CD1c-positive myeloid dendritic cell (primary cell): ENCODE data around the gene RMND1.
"Not testable (repeated sequence)": the region's sequence is repeated elsewhere in the genome, so short reads cannot be mapped to it uniquely, and the experiment has no call there.

ENCODE experiments used
- DNase-seq: peaks from one replicate; pipeline ENCODE4 v3.0.0-alpha.2; 2016; ENCODE audit errors: extremely low spot score

The RMND1 gene

DNA sequence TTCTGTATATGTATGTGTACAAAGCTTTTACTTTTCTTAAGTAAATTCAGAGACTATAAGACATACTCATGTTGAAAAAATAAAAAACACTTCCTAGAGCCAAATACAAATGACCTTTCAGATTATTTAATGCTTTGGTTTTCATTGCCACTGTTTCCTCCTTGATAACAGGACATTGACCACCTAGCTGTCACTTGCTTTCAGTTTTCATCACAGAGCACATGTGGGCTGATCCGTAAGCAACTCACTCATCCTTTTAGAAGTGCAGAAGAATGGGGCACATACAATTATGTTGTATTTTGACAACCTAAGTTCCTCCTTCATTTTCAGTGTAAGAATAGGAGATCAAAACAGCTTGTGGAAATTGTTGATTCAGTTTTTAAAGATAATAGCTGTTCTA is 66.7 kb downstream of the RMND1 start:
- DNase-seq: no peak

DNA sequence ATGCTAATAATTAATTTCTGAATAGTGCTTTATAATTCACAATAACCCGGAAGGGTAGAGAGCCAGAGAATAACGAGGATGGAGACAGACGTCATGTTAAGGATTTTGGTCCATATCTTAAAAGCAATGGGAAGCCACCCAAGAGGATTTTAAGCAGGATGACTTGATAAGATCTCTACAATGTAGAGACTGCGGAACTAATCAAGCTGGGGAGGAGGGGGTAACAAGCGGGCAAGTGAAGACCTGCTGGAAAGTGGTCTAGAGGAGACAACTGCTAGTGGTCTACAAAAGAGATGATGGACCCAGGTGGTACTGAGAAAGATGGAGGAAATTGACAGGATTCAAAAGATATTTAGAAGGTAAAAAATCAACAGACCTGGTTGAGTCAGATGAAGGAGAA is 67.8 kb downstream of the RMND1 start:
- DNase-seq: no peak

DNA sequence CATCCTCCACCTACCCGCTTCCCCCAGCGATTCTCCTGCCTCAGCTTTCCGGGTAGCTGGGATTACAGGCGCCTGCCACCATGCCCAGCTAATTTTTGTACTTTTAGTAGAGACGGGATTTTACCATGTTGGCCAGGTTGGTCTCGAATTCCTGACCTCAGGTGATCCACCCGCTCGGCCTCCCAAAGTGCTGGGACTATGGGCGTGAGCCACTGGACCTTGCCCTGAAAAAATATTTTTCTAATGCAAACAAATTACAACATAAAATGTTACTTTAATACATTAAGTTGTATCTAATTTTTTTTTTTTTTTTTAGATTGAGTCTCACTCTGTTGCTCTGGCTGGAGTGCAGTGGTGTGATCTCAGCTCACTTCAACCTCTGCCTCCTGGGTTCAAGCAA is 69.3 kb downstream of the RMND1 start:
- DNase-seq: not testable (repeated sequence)

DNA sequence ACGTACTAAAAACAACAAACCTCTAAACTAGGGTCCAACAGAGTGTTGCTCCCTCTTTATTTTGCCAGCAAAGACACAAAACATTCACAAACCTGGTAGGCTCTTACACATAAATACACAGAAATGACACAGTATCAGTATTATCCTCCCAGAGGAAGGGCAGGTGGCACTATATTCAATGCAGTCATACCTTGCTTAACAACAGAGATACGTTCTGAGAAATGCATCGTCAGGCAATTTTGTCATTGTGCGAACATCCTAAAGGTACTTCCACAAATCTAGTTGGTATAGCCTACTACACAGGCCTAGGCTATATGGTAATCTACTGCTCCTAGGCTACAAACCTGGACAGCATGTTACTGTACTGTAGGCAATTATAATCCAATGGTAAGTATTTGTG is 70.2 kb downstream of the RMND1 start:
- no peak for DNase-seq

DNA sequence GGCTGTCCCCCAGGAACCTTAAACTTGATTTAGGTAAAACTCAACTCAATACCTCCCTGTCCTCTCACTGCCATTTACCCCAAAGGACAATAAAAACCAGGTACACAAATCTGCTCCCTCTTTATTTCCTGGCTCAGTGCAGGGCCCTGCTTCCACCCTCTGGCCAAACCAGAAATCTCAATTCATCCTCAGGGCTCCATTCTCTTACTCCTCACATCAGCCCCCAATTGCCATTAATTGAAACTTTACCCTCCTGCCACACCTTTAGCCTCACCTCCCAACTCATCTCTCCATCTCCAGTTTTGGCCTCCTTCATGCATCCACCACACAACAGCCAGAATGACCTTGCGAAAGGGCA is 71.1 kb downstream of the RMND1 start:
- DNase-seq: no peak

DNA sequence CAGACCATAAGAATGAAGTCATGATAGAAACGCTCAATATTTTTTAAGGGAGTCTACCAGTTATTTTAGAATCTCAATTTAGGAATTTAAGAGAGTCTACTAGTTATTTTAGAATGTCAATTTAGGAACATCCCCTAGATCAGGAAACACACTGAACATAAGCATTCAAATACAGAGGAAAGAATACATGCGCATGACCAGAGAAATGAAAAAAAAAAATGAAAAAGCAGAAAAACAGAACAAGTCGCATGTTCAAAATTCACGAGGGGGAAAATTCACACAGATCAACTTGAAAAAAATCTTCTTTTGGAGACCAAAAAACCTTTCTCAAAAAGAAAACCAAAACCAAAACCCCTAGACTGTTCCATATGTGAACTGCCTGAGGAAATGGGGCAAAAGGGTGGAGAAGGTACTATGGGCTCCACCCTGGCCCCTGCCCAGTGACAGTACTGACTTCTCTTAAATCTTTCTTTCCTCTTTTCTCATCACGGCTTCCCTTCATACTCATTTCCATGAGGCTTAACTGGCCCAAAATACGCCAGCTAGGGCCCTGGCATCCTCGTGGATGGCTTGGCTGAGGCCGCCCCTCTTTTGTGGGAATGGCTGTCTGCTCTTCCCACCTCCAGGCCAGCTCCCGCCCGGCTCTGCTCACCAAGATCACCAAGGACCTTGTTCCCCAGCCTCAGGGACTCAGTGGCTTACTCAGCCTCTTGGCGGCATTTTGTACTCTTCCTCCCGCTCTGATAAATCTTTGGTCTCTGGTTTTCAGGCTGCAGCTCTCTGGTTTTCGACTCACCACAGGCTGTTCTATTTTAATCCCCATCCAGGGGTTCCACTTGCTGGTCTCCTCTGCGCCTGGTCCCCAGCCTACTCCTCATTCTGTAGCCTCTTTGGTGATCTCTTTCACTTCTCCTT is 71.7 kb downstream of the RMND1 start:
- DNase-seq: peak; percentile 48

DNA sequence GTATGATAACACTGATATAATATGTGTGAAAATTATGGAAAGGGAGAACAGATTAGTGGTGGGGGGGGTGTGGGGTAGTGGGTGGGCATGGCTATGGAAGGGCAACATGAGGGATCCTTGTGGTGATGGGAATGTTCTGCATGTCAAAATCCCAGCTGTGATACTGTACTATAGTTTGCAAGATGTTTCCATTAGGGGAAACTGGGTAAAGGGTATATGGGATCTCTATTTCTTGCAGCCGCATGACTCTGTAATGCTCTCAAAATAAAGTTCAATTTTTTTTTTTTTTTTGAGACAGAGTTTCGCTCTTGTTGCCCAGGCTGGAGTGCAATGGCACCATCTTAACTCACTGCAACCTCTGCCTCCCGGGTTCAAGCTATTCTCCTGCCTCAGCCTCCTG is 74.8 kb downstream of the RMND1 start:
- no peak for DNase-seq

DNA sequence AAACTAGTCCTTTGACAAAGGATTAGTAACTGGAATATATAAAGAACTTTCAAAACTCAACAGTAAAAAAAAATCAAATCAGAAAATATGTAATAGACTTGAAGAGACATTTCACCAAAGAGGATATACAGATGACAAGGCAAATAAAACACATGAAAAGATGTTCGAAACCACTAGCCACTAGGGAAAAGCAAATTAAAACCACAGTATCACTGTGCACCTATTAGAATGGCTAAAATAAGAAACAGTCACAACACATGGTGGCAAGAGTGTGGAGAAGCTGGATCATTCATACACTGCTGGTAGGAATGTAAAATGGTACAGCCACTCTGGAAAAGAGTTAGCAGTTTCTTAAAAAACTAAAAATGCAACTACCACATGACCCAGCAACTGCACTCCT is 75.5 kb downstream of the RMND1 start:
- DNase-seq: no peak

DNA sequence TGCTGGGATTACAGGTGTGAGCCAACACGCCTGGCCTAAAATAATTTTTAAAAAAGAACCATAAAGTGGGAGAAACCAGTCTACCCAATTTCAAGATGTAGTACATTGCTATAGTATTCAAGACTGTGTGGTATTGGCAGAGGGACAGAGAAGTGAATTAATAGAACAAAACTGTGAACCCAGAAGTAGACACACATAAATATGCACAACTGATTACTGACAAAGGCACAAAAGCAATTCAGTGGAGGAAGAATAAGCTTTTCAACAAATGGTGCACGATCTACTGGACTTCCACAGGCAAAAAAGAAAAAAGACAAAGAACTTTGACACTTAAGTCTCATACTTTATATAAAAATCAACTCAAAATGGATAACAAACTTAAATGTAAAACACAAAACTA is 76.1 kb downstream of the RMND1 start:
- no peak for DNase-seq

DNA sequence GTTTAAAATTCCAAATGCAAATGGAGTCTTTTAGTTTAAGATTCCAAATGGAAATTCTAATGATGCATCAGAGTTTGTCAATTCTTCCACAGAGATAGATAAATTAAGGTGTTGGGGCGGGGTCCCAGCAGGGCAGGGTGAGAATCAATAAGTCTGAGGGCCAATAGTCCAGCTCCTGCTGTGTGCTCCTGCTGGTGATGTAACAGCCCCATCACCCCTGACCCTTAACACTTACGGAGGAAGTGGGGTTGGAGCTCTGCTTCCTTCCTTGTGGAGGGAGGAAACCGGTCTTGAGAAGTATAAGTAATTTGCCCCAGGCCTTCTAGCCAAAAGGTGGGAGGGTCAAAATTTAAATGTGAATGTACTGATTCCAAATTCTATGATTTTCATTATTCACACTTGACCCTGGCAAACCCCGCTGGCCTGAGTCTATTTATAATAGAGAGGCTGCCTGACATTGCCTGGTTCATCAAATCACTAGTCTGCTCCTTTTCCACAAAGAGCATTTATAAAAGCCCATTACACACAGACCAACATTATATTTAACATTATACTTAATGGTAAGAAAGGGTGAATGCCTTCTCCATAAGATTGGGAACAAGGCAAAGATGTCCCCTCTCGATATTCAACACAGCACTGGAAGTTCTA is 77.8 kb downstream of the RMND1 start:
- DNase-seq: peak; percentile 19

DNA sequence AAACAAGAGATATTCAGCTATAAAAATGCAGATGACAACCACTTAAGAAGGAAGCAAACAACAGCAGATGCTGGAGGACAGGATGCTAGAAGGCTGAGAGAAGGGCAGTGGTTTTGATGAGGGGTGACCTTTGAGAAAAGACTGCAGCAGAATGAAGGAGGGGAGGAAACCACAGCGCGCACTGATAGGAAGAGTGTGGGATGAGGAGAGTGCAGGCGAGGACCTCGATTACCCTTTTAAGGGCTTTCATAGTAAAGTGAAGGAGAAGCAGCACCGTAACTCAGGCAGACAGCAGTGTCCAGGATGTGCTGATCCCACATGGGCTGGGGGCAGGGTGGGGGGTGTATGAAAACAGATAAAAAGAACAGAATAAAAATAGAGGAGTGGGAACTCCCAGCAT is 79.8 kb downstream of the RMND1 start:
- DNase-seq: no peak

DNA sequence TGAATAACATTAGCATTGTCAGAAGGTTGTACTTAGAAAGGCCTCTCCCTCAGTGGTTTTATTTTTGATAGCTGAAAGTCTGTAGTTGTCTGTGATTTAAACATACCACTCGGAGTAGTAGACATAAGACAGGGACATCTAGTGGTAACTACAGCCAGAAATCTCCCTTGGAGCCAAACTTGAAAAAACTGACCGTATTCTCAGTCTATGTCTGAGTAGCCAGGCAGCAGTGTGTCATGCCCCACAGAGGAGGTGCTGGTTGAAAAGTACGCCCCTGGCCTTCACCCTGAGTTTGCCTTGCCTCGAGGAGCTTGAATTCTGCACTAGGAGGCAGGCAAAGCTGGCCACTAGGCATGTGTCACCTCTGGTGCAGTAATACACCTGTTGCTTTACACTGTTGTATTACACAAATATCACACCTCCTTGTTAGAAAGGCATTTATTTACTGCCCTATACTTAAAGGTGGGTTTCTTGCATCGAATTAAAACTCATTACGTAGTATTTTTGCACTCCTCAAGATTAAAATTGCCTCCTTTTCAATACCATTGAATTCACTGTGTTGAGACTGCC is 81.3 kb downstream of the RMND1 start:
- DNase-seq: no peak

DNA sequence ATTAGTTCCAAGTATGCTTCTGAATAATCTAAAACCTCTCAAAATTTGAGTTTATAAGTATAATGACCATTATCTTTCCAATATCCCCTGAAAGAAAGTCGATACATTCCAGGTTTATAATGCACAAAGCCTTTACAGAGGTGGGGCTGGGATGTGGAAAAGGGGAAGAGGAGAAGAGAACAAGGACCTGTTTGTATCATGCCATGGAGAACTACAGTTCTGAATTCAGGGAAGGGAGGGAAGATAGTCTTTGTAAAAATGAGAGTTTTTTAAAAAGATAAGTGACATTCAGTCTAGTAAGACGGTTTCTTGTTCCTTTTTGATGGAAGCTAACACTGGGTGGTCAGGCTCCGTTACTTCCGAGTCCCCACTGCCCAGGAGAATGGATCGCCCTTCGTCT is 86.7 kb downstream of the RMND1 start:
- DNase-seq: no peak

DNA sequence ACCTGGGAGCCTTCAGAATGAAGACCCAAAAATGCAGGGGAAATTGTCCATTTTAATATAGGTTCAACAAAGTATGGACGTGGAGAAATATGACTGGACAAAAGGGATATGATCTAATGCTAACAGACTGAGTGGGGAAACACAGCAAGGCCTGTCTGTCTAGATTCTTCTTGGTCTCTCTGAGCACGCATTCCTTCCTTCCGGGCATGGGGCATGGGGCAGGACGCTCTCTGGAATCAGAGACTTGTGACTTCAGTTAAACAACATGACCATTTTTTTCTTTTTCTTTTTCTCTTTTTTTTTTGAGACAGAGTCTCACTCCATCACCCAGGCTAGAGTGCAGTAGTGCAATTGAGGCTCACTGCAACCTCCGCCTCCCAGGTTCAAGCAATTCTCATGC is 92.4 kb downstream of the RMND1 start:
- no peak for DNase-seq

DNA sequence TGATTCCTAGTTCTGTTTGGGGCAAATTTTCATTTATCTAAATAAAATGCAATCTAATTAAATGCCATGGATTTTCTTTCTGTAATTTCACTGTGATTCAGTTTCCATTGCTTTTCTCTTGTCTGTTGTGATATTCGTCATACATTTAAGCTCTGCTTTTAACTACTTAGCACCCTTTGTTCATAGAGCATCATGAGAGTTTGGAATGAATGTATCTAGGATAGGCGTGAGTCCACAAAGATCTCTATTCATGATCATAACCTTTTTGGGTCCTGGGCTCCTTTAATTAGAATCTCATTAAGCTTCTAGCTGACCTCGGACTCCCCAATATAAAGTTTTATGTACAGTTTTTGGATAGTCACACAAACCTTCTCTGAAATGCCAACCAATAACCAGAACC is 93.5 kb downstream of the RMND1 start:
- no peak for DNase-seq

DNA sequence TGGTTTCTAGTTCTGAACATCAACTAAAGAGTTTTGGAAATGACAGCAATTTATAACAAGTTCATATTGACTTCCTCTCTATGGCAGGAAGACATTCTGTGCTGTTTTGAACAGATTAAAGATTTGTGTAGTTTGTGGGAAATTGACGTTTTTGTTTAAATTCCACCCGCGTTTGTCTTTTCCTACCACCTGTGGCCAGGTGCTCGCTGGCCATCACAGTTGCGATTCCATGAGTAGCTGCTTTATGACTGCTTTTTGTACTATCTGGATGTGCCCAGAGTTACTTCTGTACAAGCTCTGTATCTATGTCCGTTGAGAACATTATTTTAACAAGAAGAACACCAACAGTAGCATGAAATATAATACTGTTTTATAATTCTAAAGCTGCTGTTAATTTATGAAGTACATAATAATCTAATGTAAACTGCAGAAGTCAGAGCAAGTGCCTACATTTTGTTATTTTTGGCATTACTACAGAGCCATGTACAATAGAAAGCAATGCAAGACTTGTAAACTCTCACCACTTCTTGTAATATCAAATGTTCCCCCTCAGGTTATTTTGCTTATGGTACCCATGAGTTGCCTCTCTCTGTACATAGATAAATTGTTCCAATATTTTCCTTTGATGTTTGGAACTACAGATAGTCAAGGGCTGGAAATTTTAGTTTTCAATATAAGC is 94.0 kb downstream of the RMND1 start:
- no peak for DNase-seq

DNA sequence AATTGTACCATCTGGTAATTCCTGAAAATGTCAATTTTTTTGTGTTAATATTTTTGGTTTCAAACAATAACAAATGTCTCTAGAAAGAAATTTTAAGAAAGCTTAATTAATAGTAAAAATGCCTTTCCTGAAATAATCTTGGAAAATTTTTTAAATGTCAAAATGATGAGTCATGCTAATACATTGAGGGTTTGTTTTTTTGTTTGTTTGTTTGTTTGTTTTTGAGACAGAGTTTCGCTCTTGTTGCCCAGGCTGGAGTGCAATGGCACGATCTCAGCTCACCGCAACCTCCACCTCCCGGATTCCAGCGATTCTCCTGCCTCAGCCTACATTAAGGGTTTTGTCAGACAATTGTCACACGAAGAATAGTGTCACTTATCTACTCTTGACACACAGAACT is 94.9 kb downstream of the RMND1 start:
- not testable (repeated sequence) for DNase-seq
